GM21723 (cell line): Measurements from ENCODE around the gene SFT2D3.
A peak's percentile ranks its signal among the peaks of the same experiment; 100 is the strongest.

ENCODE experiments used
- ATAC-seq: cut with Tn5 transposase; IDR thresholded peaks from one replicate; pipeline ENCODE4 v1.9.1; 2021; ENCODE audit warnings: mild to moderate bottlenecking, moderate library complexity; ENCODE audit not compliant: unreplicated experiment

Gene SFT2D3

DNA sequence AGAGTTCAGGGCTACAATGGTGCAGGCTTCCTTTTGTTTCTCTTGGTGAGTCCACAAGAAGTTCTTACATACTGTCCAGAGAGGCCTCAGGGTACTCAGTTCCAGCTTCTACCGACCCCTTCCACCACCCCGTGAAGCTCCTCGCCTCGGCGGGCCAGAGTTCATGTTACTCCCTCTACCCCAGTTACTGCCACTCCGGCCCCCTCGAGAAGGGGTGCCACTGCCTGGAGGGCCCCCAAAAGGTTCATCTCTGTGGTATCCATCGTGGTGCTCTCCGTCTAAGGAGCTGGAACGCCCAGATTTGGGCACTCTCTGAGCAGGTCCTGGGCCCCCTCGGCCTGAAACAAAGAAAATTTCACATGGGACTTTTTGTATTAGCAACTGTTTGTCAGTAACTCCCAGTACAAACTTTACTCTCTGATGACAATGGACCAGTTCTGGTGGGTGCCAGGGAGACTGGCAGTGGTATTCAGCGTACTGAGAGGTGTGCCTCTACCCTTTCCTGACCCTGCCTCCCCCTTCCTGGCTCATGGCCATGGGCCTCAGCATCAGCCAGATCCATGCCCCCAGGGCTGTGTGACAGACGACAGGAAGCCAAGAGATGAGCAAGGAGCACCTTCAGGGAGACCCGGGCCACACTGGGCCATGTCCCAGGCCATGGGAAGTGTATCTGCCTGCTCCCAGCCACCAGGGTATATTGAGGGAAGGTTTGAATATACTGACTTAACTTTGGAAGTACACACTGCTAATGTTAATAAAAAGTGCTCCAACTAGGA is 5.1 kb downstream of the SFT2D3 start:
- no peak for ATAC-seq

DNA sequence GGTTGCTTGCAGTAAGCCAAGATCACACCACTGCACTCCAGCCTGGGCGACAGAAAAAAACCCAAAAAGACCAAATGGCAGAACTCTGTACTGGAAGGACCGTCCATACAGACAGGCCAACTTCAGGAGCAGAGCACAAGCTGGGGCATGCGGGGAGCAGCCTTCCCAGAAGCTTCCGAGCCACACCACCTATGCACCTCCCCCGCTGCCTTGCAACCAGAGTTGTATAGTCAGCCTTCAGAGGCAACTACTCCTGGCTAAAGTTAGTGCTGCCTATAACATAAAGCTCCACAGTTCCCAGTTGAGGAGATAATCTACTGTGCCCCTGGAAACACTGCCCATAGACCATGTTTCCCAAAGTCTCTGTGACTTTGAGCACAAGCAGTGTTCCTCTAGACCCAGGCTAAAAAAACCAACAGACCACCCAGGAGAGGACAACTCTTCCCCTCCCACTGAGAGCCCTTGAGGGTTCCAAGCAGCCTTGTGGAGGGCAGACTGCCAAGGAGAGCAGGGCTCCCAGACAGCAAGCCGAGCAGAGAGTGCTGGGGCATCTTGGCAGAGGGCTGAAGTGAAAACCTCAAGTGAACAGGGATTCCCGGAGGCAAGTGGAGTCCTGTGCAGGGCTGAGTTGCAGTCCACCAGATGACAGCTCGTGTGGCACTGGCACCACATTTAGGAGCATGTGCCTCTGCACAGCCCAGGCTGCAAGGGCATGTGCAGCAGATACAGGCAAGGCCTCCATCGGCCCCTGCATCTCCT is 6.8 kb downstream of the SFT2D3 start:
- ATAC-seq = no peak

GRCh38 chr2:127709336-127709735 is 8.0 kb downstream of the SFT2D3 start:
- ATAC-seq = no peak

DNA sequence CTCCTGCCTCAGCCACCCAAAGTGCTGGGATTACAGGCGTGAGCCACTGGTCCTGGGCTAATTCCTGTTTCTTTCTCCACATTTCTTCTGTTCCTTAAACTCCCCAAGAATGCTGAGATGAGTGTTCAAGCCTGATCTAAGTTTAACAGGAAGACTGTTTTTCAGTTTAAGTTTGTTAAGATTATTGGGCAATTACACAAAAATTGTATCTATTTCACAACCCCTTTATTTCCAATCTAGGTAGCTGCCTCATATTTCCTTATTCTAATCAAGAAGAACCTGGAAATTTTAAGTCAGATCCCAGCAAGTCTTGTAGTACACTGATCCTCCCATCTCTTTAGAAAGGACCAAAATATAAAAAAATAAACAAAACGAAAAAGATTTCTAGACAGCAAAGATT is 11.7 kb downstream of the SFT2D3 start:
- ATAC-seq = no peak

DNA sequence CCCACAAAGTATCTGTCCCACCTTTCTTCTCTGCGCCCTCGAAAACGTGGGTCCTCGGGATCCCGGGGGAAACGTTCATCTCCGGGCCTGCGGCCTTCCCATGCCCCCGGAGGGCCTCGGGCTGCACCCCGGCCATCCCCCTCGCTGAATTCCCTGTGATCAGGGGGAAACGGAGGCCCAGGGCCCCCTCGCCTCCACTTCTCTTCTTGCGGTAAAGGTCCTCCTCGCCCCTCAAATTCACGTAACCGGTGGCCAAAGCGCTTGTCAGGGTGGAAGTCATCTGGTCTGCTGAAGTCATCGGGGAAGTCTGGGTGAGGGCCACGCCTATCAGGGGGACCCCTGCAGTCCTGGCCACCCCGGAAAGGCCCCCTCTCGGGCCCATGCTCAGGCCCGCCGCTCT is 12.3 kb downstream of the SFT2D3 start:
- ATAC-seq = no peak

- no peak for ATAC-seq
These were observed 14.6 kb downstream of the SFT2D3 start for GRCh38 chr2:127715778-127716449.

GRCh38 chr2:127718271-127718670 is 17.0 kb downstream of the SFT2D3 start:
- no peak for ATAC-seq

DNA sequence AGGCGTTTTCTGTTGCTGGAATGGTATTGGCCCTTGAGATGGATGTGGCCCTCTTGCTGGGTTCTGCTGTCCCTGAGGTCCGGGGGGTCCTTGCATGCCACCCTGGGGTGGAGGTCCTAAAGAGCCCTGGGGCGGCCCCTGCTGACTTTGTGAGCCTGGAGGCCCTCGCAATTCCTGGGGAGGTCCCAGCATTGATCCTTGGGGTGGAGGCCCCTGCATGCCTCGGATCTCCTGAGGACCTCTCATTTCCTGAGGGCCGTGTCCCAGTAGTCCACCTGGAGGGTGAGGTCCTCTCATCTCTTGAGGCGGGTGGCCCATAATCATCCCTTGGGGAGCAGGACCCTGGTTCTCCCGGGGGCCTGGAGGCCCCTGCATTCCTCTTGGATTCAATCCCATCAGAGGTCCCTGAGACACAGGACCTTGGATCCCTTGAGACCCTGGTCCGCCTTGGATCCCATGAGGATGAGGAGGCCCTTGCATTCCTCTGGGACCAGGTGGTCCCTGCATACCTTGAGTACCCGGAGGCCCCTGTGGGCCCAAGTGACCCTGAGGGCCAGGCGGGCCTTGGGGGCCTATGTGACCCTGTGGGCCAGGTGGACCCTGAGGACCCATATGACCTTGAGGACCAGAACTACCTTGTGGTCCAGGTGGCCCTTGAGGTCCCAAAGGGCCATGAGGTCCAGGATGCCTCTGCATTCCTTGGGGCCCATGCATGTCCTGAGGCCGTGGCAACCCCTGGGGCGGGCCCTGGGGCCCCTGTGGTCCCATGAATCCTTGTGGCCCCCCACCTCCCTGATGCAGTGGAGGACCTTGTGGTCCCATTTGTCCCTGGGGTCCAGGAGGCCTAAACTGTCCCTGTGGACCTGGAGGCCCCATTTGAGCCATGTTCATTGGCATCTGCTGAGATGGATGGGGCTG is 18.3 kb downstream of the SFT2D3 start:
- no peak for ATAC-seq

DNA sequence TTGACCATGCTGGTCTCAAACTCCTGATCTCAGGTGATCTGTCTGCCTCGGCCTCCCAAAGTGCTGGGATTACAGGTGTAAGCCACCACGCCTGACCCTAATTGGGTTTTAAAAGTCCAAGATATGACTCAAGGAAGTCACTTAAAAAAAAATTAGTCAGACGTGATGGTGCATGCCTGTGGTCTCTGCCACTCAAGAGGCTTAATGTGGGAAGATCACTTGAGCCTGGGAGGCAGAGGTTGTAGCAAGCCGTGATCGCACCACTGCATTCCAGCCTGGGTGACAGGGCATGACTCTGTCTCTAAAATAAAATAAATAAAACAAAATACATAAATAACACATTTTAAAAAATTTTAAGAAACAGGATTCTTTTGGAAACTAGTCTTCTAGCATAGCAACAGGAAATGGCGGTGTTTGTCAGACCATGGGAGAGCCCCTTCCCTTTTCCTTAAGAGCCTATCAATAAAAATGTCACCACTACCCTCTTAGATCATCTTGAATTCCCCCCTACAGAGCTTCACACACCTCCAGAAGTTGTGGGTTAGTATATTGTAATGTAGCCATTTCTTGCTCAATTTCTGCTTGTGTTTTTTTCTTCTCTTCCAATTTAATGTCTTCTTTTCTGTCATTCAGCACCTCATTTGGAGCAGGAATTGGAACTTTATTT is 20.1 kb downstream of the SFT2D3 start:
- no peak for ATAC-seq

- ATAC-seq = no peak
These were observed 20.7 kb downstream of the SFT2D3 start for GRCh38 chr2:127721978-127722355.

DNA sequence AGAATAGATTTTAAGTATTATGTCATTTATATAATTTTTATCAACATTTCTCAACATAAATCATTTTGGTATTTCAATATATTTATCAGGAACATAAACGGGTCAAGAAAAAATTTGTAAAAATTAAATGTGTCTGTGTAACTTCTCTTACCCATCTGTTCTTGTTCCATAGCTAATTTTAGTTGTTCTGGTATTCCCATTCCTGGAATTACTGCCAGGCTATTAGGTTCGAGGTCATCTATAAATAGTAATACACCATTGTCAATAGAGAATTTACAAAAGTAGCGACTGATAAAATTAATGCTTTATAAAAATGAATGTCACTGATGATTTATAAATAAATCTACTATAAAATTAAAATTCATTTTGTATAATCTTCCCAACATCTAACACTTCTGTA is 21.5 kb downstream of the SFT2D3 start:
- ATAC-seq = no peak

- no peak for ATAC-seq
These were observed 25.0 kb downstream of the SFT2D3 start for GRCh38 chr2:127726158-127726880.

DNA sequence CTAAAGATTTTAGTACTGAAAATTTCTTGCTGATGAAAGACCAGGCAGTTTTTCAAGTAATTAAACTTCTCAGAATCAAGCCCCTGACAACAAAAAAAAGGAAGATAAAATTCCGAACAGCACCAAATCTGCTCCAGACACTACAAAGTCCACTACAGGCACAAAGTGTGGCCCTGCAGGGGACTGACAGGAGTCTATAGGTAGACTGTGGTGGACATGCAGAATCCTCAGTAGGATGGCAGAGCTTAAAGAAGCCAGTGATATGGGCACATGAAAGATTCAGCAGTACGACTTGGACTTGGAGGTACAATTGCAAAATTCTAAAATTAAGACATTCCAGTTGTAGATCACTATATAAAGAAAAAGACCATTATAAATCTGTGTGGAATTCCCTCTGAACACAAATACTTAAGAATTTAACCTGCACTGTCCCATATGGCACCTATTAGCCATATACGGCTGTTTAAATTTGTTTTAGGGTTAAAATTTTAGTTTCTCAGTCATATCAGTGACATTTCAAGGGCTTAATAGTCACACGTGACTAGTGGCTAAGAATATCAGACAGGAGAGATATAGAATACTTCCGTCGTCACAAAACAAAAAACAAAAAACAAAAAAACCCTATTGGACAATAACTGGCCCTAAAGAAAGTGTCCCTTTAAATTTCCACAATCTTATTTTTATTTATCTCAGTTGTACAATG is 32.0 kb downstream of the SFT2D3 start:
- no peak for ATAC-seq

- no peak for ATAC-seq
These were observed 32.7 kb downstream of the SFT2D3 start for GRCh38 chr2:127733816-127734537.

DNA sequence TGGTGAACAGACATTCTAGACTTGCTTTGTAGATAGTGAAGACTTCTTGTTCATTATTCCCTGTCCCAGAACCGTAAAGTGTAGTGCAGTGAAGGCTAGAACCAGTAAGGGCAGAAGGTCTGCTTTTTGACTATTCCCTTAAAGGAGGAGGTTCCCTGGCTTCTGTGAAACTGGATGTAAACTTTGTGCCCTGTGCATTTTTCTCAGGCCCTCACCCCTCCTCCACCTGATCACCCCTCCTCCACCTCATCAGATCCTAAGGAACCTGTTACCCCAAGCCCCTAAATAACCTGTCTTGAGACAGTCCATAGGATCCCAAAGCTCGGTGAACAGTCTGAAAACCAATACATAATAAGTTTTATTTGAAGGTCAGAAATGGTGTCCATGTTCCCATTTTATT is 33.7 kb downstream of the SFT2D3 start:
- ATAC-seq = no peak

DNA sequence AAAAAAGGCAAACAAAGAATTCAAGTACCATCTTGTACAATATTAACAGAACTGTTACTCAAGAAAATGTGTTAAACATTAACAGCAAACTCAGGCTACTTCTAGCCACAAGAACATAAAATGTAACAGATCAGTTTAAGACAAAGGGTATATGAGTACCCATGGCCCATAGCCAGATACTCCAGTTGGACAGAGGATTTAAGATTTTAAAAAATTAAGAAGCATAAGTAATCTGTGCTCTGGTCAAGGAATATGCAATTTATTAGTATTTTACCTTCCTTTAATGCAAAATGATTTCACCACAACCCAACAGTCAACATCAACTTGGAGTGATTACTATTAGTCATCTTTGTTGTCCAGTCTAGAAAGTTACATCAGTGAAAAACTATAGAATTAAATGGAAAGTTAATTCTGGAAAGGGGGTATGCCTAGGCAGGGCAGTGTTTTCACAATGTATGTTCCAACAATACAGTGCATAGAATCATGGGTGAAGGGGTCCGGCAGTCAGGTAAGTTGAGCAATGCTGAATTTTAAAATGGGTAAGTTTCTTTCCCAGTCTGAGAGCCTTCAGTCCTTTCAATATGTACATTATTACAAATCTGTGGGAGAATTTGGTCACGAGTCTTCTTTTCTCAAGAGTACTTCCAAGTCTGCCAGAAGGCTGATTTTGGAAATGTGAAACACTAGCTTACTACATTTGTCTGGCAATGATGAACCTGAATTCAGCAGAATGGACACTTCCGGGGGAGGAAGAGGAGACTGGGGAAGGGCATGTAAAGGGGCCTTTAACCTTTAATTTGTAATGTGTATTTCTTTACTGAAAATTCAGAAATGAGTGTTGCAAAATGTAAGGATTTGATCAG is 34.5 kb downstream of the SFT2D3 start:
- ATAC-seq = no peak

DNA sequence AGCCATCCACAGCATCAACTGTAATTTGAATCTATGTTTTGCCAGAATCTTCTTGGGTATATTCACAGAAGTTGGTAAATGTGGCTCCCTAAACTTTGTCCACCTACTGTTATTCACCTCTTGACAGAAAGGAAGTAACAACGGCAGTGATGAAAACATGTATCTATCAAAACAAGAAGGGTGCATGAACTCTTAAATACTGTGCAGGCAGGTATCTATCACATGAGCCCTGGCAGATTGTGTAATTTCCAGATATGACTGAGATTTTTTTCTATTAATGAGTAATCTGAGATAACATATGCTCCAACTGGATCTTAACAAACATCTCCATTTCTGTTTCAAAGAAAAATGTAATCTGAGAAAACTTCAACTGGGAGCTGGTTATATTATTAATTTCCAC is 36.6 kb downstream of the SFT2D3 start:
- ATAC-seq = peak; percentile 41
